Spleen (tissue), 11 donors: ENCODE data around the gene TBC1D20. TPM values are rescaled to one million over a fixed set of nuclear protein-coding genes. Genes with fewer than 3 reads are reported as not detected.

Experiments used
- DNase-seq: peaks from one replicate; pipeline ENCODE4 v3.0.0-alpha.2; 2020
- H3K27ac ChIP-seq, 8 donors: fragments of 200-600 bp; sonication (generic) in 7 of 8; 1 replicate in 4 of 8; 2 replicates in 4 of 8; pipeline versions ENCODE4 v1.5.0 to v1.8.0; 2016 to 2021; ENCODE audit warnings: inconsistent platforms in 4 of 8, mild to moderate bottlenecking in 4 of 8, moderate library complexity in 1 of 8
- H3K27me3 ChIP-seq, 7 donors: fragments of 200-600 bp; sonication (generic) in 6 of 7; replicated peaks in 1 of 7; 1 replicate in 4 of 7; 2 replicates in 3 of 7; pipeline versions ENCODE4 v1.5.0 to v1.8.0; 2016 to 2021; ENCODE audit warnings: inconsistent platforms in 3 of 7, mild to moderate bottlenecking in 1 of 7
- H3K36me3 ChIP-seq, 6 donors: fragments of 200-600 bp; sonication (generic) in 5 of 6; 1 replicate in 4 of 6; 2 replicates in 2 of 6; pipeline versions ENCODE4 v1.5.0 to v1.8.0; 2016 to 2021; ENCODE audit warnings: inconsistent platforms in 2 of 6
- H3K4me1 ChIP-seq, 6 donors: fragments of 200-600 bp; sonication (generic) in 5 of 6; 1 replicate in 3 of 6; 2 replicates in 3 of 6; pipeline versions ENCODE4 v1.5.0 to v1.8.0; 2016 to 2021; ENCODE audit warnings: inconsistent platforms in 3 of 6
- H3K4me3 ChIP-seq, 8 donors: fragments of 200-600 bp; sonication (generic) in 7 of 8; 1 replicate in 4 of 8; 2 replicates in 4 of 8; pipeline versions ENCODE4 v1.5.0 to v1.8.0; 2016 to 2021; ENCODE audit warnings: inconsistent platforms in 4 of 8, mild to moderate bottlenecking in 4 of 8, moderate library complexity in 2 of 8
- H3K9me3 ChIP-seq, 8 donors: fragments of 200-600 bp; sonication (generic) in 7 of 8; 1 replicate in 4 of 8; 2 replicates in 4 of 8; pipeline versions ENCODE4 v1.5.0 to v1.8.0; 2016 to 2021; ENCODE audit warnings: inconsistent platforms in 4 of 8
- POLR2A ChIP-seq, 3 donors: fragments of 450-650 bp; IDR thresholded peaks; one replicate each; pipeline ENCODE4 v1.5.1; 2017; ENCODE audit warnings: antibody characterized with exemption in 3 of 3, mild to moderate bottlenecking in 1 of 3
- POLR2AphosphoS5 ChIP-seq, 3 donors: sonication (generic); formaldehyde crosslinking; IDR thresholded peaks; one replicate each; pipeline ENCODE4 v1.5.1; 2017; ENCODE audit warnings: antibody characterized with exemption in 3 of 3
- WGBS, 5 donors: extraction: QIAGEN DNeasy Blood & Tissue Kit in 3 of 5; methylation state at CpG; one replicate each; pipeline versions ENCODE4 v1.1.5 to v1.1.7; 2013 to 2018; 5-methylcytosine and 5-hydroxymethylcytosine counted together
- intact Hi-C: fragments of 100-400 bp; cut with DNase I; formaldehyde crosslinking; loops from one replicate; pipeline ENCODE4 v1.15.0; 2023; ENCODE audit warnings: low total_unique reads
- polyA plus RNA-seq, 3 donors: library from polyadenylated mRNA; stranded (reverse); fragments of 200-250 nt; gene quantifications; one replicate each; pipeline ENCODE4 v1.2.1, GENCODE V29; 2013
- total RNA-seq, 7 donors: library from RNA; depleted of rRNA in 3 of 7; stranded (reverse); fragments of >200 nt in 3 of 7; fragmentation: NEBNext Ultra II Directional in 4 of 7; extraction: Animal tissue kit (Norgen Biotek cat#: 25700) in 4 of 7; gene quantifications; one replicate each; pipeline versions ENCODE4 v1.1.0 to v1.2.1, GENCODE V29; 2016 to 2021
- TF ChIP-seq, protein P1 (sequence below), 11 experiments: fragments of 200-600 bp in 7 of 11; fragments of 450-650 bp in 4 of 11; sonication (generic) in 4 of 11; IDR thresholded peaks in 8 of 11; conservative IDR thresholded peaks in 3 of 11; 1 replicate in 7 of 11; 2 replicates in 4 of 11; pipeline versions ENCODE4 v1.4.0 to v1.8.0; 2016 to 2021; ENCODE audit warnings: antibody characterized with exemption in 11 of 11, inconsistent platforms in 4 of 11, mild to moderate bottlenecking in 1 of 11
- donor health status: healthy with polysubstance abuse.
- donor health status: DM: no; HTN: no; CAD: no; lungs with moderate emphysema.
- donor health status: DM: no; HTN: no; CAD: no.
- donor health status: Bipolar disorder and iron deficiency.
- donor health status: healthy.
- donor health status: DM: no; HTN: no; CAD: no.
- donor health status: DM: yes; HTN: yes; CAD: no.

Gene TBC1D20
- total and polyA plus RNA-seq, 10 donors: 9.2 to 41.0 (median 32.8) TPM

DNA sequence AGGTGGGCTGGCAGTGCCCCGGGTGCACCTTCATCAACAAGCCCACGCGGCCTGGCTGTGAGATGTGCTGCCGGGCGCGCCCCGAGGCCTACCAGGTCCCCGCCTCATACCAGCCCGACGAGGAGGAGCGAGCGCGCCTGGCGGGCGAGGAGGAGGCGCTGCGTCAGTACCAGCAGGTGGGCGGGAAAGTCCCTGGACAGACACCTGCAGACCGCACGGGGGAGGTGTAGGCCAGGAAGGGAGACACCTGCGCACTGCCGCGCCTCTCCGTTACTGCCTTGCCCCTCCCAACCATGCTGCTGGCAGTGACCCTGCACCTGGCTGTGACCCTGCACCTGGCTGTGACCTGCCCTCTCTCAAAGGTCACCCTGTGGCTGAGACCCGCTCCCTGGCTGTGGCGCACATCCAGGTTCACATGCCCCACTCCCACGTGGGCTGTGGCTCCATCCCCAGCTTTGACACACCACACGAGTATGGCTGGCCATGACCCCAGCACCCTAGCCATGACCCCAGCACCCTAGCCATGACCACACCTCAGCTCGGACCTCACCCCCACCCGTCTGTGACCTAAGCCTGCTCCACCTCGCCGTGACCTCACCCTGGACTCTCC, 42.7 kb downstream of the TBC1D20 start:
- peak; percentile 78 for DNase-seq
- Histone ChIP-seq H3K4me1 (peaks cover 0 to 39% (median 26%) of the 10 kb centered on the region in 6 donors), H3K9me3 (no peaks in the 10 kb centered on the region), H3K27me3 (no peaks in the 10 kb centered on the region), H3K36me3 (peaks cover 2 to 95% (median 68%) of the 10 kb centered on the region in 6 donors), H3K27ac (peak overlapping the region in 2 of 8 donors; percentile 2 to 24), H3K4me3 (no peak overlapping the region)
- intact Hi-C loops: no loop called here
- WGBS, 5 donors: 89 to 94% (median 91%) methylated on average over 19 to 32 of the region's 32 CpGs
- TF ChIP-seq POLR2AphosphoS5 (IDR thresholded peaks at IDR 0.05): peak in 2 of 3 donors; percentile 43 to 51
- no peak for TF ChIP-seq POLR2A (IDR thresholded peaks at IDR 0.05)
- TF ChIP-seq, protein P1, sequence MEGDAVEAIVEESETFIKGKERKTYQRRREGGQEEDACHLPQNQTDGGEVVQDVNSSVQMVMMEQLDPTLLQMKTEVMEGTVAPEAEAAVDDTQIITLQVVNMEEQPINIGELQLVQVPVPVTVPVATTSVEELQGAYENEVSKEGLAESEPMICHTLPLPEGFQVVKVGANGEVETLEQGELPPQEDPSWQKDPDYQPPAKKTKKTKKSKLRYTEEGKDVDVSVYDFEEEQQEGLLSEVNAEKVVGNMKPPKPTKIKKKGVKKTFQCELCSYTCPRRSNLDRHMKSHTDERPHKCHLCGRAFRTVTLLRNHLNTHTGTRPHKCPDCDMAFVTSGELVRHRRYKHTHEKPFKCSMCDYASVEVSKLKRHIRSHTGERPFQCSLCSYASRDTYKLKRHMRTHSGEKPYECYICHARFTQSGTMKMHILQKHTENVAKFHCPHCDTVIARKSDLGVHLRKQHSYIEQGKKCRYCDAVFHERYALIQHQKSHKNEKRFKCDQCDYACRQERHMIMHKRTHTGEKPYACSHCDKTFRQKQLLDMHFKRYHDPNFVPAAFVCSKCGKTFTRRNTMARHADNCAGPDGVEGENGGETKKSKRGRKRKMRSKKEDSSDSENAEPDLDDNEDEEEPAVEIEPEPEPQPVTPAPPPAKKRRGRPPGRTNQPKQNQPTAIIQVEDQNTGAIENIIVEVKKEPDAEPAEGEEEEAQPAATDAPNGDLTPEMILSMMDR (IDR thresholded peaks at IDR 0.05 in 8 of 11, conservative IDR thresholded peaks at IDR 0.05 in 3 of 11): no peak

DNA sequence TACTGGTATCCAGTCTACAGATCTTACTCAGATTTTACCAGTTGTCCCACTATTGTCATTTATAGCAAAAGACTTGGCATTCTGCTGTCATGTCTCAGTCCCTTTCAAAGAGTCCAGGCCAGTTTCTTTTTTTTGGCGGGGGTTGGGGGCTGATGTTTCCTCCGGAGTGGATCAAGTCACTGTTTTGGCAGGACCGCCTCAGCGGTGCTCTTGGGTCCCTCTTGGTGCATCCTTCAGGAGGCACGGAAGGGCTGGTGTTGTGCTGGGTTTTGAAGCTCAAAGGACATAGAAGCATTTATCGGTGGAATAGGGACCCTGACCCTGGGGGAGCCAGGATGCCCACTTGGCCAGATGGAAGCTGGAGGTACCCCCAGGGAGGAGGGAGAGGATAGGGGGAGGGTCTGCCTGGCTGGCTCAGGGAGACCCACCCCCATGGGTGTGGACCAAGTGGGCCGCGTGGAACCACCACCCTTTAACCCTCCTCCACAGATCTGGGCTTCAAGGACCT, 43.4 kb downstream of the TBC1D20 start:
- Histone ChIP-seq H3K4me3 (no peak overlapping the region), H3K4me1 (peaks cover 0 to 43% (median 29%) of the 10 kb centered on the region in 6 donors), H3K9me3 (no peaks in the 10 kb centered on the region), H3K27ac (peak overlapping the region in 1 of 8 donors; percentile 2), H3K36me3 (peaks cover 2 to 88% (median 63%) of the 10 kb centered on the region in 6 donors), H3K27me3 (no peaks in the 10 kb centered on the region)
- intact Hi-C loops: no loop called here
- 89 to 98% (median 91%) methylated on average over 6 to 8 of the region's 8 CpGs for WGBS, 5 donors
- DNase-seq: peak; percentile 68
- TF ChIP-seq POLR2AphosphoS5 (IDR thresholded peaks at IDR 0.05) (no peak), POLR2A (IDR thresholded peaks at IDR 0.05) (no peak)
- TF ChIP-seq, protein P1 (IDR thresholded peaks at IDR 0.05 in 8 of 11, conservative IDR thresholded peaks at IDR 0.05 in 3 of 11): no peak

DNA sequence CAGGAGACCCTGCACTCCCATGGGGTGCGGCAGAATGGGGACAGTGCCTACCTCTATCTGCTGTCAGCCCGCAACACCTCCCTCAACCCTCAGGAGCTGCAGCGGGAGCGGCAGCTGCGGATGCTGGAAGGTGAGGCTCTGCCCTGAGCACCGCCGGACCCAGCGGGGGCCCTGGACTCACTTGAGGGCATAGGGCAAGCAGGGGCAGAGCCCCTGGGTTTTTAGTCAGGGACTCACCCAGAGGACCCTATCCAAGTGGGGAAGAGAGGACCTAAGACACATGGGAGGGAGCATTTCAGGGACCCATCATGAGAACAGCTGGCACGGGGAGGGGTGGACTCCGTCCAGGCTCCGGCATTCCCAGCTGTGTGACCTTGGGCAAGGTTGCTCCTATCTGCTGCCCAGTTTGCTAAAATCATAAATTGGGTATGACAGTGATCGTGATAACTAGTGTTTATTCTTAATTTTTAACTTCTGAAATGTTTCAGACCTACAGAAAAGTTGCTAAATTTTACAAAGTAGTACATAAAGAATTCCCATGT, 44.5 kb downstream of the TBC1D20 start:
- Histone ChIP-seq H3K9me3 (no peaks in the 10 kb centered on the region), H3K4me1 (peaks cover 0 to 53% (median 31%) of the 10 kb centered on the region in 6 donors), H3K4me3 (no peak overlapping the region), H3K27ac (peak overlapping the region in 4 of 8 donors; percentile 28 to 60 (median 46)), H3K36me3 (peaks cover 2 to 81% (median 54%) of the 10 kb centered on the region in 6 donors), H3K27me3 (no peaks in the 10 kb centered on the region)
- TF ChIP-seq, protein P1 (IDR thresholded peaks at IDR 0.05 in 8 of 11, conservative IDR thresholded peaks at IDR 0.05 in 3 of 11): no peak
- TF ChIP-seq POLR2AphosphoS5 (IDR thresholded peaks at IDR 0.05): peak in 2 of 3 donors; percentile 27
- WGBS, 5 donors: 78 to 97% (median 81%) methylated on average over 8 to 12 of the region's 12 CpGs
- DNase-seq: peak; percentile 71
- intact Hi-C loops: no loop called here
